H54 (cell line): ENCODE measurements around the gene SP1.
A peak's percentile ranks its signal among the peaks of the same experiment; 100 is the strongest.
"Not testable (repeated sequence)": the region's sequence is repeated elsewhere in the genome, so short reads cannot be mapped to it uniquely, and the experiment has no call there.

Source experiments
- DNase-seq: peaks from one replicate; pipeline ENCODE4 v3.0.0; 2011; ENCODE audit warnings: low spot score, mixed read lengths; ENCODE audit not compliant: insufficient read length
- FAIRE-seq: peaks from 3 replicates; lab custom pipeline; 2011; peaks lifted over from hg19 to GRCh38; lab: Jason Lieb, UNC
- POLR2A ChIP-seq: IDR thresholded peaks from 2 replicates; pipeline ENCODE4 v1.6.1; 2011; ENCODE audit warnings: low read depth, mild to moderate bottlenecking, low read length

The SP1 gene

GRCh38 chr12:53430116-53430515 is 50.1 kb downstream of the SP1 start:
- DNase-seq (no peak), FAIRE-seq (no peak)
- TF ChIP-seq POLR2A = no peak

GRCh38 chr12:53431187-53431586 is 51.2 kb downstream of the SP1 start:
- no peak for FAIRE-seq
- no peak for TF ChIP-seq POLR2A
- DNase-seq = no peak

GRCh38 chr12:53435326-53435725 is 55.4 kb downstream of the SP1 start:
- not testable (repeated sequence) for FAIRE-seq

GRCh38 chr12:53439582-53439981 is 59.6 kb downstream of the SP1 start:
- not testable (repeated sequence) for FAIRE-seq, DNase-seq

More at GRCh38 chr12:53435326-53435725, 55.4 kb downstream of the SP1 start:
- not testable (repeated sequence) for DNase-seq

- FAIRE-seq (peak; percentile 94), DNase-seq (peak; percentile 91)
- peak; percentile 87 for TF ChIP-seq POLR2A
These were observed 61.3 kb downstream of the SP1 start, which contains the start of gene PRR13 for GRCh38 chr12:53441040-53441833. Gene PRR13, plus strand, starts transcription at chr12:53441734. Its CDS starts 981 bp downstream, at chr12:53442715.

GRCh38 chr12:53443955-53444354 is 64.0 kb downstream of the SP1 start:
- FAIRE-seq (no peak), DNase-seq (no peak)
- TF ChIP-seq POLR2A = no peak

GRCh38 chr12:53444593-53445325 is 64.8 kb downstream of the SP1 start:
- not testable (repeated sequence) for FAIRE-seq, DNase-seq

GRCh38 chr12:53450936-53451335 is 71.0 kb downstream of the SP1 start:
- no peak for FAIRE-seq

GRCh38 chr12:53451661-53452158 is 71.7 kb downstream of the SP1 start, which contains the start of gene PCBP2:
Gene PCBP2, plus strand, starts transcription at chr12:53452102. Its CDS starts 2,699 bp downstream, at chr12:53454801.
- TF ChIP-seq POLR2A = peak; percentile 73; the same call in 1 of the 2 replicates
- DNase-seq (peak; percentile 86), FAIRE-seq (peak; percentile 90)

More at GRCh38 chr12:53450936-53451335, 71.0 kb downstream of the SP1 start:
- no peak for DNase-seq
- TF ChIP-seq POLR2A = no peak

- peak; percentile 76 for DNase-seq
- FAIRE-seq = no peak
These were observed 72.4 kb downstream of the SP1 start for GRCh38 chr12:53452159-53453077.

GRCh38 chr12:53453953-53454640 is 74.1 kb downstream of the SP1 start:
- TF ChIP-seq POLR2A = no peak
- FAIRE-seq (no peak), DNase-seq (no peak)

More at GRCh38 chr12:53452159-53453077, 72.4 kb downstream of the SP1 start:
- peak; percentile 23; the same call in 1 of the 2 replicates for TF ChIP-seq POLR2A

GRCh38 chr12:53454707-53455106 is 74.7 kb downstream of the SP1 start:
- DNase-seq = no peak

More at GRCh38 chr12:53454707-53455106, 74.7 kb downstream of the SP1 start:
- TF ChIP-seq POLR2A = no peak
- no peak for FAIRE-seq
